ENCODE results near the gene PPP6R3. TPM values are rescaled to one million over a fixed set of nuclear protein-coding genes. Genes with fewer than 3 reads are reported as not detected.

The PPP6R3 gene
- total RNA-seq, 1 donor: 119 TPM

DNA sequence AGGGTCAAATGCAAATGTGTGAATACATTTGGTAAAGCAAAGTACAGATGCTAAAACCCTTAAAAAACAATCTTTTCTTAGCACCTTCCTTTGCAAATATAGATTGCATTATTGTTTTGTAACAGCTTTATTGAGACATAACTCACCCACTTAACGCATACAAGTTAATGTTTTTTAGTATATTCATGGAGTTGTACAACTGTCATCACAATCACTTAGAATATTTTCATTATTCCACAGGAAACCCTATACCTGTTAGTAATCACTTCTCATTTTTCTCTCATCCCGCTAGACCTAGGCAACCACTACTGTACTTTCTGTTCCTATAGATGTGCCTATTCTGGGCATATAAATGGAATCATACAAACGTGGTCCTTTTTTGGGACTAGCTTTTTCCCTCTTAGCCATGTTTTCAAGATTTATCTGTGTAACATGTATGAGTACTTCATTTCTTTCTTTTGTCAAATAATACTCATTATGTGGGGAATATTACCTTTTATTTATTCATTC, 34.7 kb downstream of the PPP6R3 start:
- no peak for DNase-seq (ENCODE audit: low read depth)
- no peak overlapping the region for H3K4me3 ChIP-seq (ENCODE audit: low read depth, low read length)
- no peak for TF ChIP-seq CTCF (IDR thresholded peaks at IDR 0.05; ENCODE audit: insufficient read depth, low read length)

- no peak for DNase-seq (ENCODE audit: low read depth)
- TF ChIP-seq CTCF (IDR thresholded peaks at IDR 0.05; ENCODE audit: insufficient read depth, low read length): no peak
- no peak overlapping the region for H3K4me3 ChIP-seq (ENCODE audit: low read depth, low read length)
Observed at GRCh38 chr11:68495872-68496271, 35.3 kb downstream of the PPP6R3 start.

- TF ChIP-seq CTCF (IDR thresholded peaks at IDR 0.05; ENCODE audit: insufficient read depth, low read length): no peak
- DNase-seq (ENCODE audit: low read depth): no peak
- H3K4me3 ChIP-seq (ENCODE audit: low read depth, low read length): no peak overlapping the region
Observed at GRCh38 chr11:68497761-68498160, 37.2 kb downstream of the PPP6R3 start.

DNA sequence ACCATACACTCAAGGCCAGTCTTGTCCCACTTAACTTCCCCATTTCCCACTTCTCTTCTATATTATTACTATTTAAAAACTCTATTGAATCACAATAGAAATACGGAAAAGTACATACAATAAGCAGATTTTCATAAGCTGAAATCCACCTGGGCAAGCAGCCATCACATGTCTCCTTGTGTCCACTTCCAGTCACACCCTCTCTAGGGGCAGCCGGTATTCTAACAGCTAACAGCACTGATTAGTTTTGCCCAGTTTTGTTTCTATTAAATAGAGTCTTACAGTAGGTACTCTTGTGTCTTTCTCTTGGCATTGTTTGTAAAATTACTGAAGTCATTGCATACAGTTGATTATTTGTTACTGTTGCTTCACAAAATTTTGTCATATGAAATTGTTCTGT, 37.8 kb downstream of the PPP6R3 start:
- H3K4me3 ChIP-seq (ENCODE audit: low read depth, low read length): no peak overlapping the region
- peak; percentile 34 for DNase-seq (ENCODE audit: low read depth)
- TF ChIP-seq CTCF (IDR thresholded peaks at IDR 0.05; ENCODE audit: insufficient read depth, low read length): no peak

GRCh38 chr11:68498903-68499883, 38.6 kb downstream of the PPP6R3 start:
- DNase-seq (ENCODE audit: low read depth): no peak
- no peak overlapping the region for H3K4me3 ChIP-seq (ENCODE audit: low read depth, low read length)
- TF ChIP-seq CTCF (IDR thresholded peaks at IDR 0.05; ENCODE audit: insufficient read depth, low read length): no peak

DNA sequence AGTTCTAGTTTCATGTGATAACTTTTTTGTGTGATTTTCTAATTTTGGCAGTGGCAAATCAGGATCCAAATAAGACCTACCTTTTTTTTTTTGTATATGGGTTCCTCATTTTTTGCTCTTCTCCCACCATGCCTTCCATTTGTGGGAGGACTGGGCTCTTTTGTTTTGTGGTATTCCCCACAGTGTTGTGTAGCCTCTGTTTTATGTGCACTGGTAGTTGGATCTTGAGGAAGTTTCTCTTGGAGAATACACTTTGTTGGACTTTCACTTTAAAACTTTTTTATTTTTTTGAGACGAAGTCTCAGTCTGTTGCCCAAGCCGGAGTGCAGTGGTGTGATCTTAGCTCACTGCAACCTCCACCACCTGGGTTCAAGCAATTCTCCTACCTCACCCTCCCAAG, 39.7 kb downstream of the PPP6R3 start:
- H3K4me3 ChIP-seq (ENCODE audit: low read depth, low read length): no peak overlapping the region
- no peak for TF ChIP-seq CTCF (IDR thresholded peaks at IDR 0.05; ENCODE audit: insufficient read depth, low read length)
- no peak for DNase-seq (ENCODE audit: low read depth)

All from fibroblast of the aortic adventitia (primary cell).